Stimulated activated CD4-positive, alpha-beta T cell treated with anti-CD3 and anti-CD28 coated beads, Interleukin-15, amount 100 ng/mL, for 1 hour (primary cell): ENCODE measurements around the gene MSH2.
"Not testable (repeated sequence)": the region's sequence is repeated elsewhere in the genome, so short reads cannot be mapped to it uniquely, and the experiment has no call there.

ENCODE experiments used
- DNase-seq, 2 donors: peaks; one replicate each; pipeline ENCODE4 v3.0.0-alpha.2; 2020; ENCODE audit warnings: low read depth in 1 of 2, low spot score in 1 of 2

Gene MSH2

DNA sequence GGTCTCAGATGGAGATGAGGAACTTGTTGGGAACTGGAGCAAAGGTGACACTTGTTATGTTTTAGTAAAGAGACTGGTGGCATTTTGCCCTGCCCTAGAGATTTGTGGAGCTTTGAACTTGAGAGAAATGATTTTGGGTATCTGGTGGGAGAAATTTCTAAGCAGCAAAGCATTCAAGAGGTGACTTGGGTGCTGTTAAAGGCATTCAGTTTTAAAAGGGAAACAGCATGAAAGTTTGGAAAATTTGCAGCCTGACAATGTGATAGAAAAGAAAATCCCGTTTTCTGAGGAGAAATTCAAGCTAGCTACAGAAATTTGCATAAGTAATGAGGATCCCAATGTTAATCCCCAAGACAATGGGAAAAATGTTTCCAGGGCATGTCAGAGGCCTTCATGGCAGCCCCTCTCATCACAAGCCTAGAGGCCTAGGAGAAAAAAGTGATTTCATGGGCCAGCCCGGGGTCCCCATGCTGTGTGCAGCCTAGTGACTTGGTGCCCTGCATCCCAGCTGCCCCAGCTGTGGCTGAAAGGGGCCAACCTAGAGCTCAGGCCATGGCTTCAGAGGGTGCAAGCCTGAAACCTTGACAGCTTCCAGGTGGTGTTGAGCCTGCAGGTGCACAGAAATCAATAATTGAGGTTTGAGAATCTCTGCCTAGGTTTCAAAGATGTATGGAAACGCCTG, 3.8 kb downstream of the MSH2 start:
- not testable (repeated sequence) for DNase-seq

DNA sequence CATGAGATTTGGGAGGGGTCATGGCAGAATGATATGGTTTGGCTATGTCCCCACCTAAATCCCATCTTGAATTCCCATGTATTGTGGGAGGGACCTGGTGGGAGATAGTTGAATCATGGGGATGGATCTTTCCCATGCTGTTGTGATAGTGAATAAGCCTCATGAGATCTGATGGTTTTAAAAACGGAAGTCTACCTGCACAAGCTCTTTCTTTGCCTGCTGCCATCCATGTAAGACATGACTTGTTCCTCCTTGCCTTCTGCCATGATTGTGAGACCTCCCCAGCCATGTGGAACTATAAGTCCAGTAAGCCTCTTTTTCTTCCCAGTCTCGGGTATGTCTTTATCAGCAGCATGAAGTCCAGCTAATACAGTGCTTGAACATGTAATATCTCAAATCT, 5.0 kb downstream of the MSH2 start:
- not testable (repeated sequence) for DNase-seq

DNA sequence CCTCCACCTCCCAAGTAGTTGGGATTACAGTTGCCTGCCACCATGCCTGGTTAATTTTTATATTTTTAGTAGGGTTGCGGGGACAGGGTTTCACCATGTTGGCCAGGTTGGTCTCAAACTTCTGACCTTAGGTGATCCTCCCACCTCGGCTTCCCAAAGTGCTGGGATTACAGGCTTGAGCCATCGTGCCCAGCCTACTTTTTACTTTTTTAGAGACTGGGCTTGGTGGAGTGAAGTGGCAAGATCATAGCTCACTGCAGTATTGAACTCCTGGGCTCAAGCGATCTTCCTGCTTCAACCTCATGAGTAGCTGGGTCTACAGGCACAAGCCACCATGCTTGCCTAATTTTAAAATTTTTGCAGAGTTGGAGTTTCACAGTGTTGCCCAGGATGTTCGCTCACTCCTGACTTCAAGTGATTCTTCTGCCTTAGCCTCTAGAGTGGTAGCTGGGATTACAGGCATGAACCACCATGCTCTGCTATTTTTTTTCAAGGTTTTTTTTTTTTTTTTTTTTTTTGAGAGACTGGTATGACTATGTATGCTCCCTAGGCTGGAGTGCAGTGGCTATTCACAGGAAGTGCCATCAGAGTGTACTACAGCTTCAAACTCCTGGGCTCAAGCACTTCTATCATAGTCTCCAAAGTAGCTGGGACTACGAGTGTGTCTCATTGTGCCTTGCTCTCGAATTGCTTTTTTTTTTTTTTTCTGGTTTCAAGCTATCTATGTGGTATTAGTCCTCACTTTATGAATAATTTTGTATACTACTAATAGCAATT, 11.9 kb downstream of the MSH2 start:
- DNase-seq = no peak

DNA sequence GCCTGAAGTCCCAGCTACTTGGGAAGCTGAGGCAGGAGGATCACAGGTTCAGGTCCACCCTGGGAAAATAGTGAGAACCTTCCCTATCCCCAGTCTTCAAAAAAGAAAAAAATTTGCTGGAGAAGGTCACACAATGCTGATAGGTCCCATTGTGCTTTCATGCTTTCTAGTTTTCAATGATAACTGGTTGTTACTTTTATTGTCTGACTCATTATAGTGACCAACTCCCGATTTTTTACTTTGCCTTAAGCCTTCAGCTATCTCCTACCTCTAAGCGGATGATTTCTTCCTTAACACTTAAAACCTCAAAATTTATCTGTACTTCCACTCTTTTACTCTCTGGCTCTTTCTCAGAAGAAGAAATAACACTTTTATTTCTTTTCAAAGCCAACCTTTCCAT, 17.3 kb downstream of the MSH2 start:
- no peak for DNase-seq

GRCh38 chr2:47420683-47421082, 17.7 kb downstream of the MSH2 start:
- not testable (repeated sequence) for DNase-seq

GRCh38 chr2:47422016-47422415, 19.1 kb downstream of the MSH2 start:
- DNase-seq = no peak

DNA sequence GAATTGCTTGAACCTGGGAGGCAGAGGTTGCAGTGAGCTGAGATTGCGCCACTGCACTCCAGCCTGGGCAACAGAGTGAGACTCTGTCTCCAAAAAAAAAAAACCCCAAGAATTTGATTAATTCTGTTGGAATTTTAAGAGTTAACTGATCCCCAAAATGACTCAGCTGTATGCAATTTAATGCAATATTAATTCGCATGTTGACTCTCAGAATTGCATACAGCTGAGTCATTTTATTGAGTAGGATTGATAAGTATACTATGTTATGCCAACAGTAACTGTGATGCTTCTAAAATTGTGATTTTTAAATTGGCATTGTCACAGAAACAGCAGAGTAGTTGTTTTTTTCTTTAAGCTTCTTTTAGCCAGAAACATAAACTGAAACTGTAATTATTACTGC, 19.6 kb downstream of the MSH2 start:
- no peak for DNase-seq

DNA sequence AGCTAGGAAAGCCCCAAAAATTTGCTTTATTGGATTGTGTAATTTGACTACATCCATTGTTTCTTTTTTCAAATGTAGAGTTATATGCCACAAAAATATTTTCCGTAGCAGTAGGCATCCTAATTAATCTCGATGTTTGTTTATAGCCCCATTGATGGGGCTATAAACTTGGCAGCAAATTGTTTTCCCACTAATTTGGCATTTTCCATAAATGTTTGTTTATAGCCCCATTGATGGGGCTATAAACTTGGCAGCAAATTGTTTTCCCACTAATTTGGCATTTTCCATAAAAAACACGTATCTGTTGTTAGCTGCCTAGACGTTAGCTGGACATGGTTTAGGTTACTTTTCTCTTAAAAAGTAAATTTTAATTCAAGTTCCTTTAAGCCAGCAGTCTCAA, 23.8 kb downstream of the MSH2 start:
- no peak for DNase-seq

- no peak for DNase-seq
Observed at GRCh38 chr2:47429795-47430194, 26.8 kb downstream of the MSH2 start.

DNA sequence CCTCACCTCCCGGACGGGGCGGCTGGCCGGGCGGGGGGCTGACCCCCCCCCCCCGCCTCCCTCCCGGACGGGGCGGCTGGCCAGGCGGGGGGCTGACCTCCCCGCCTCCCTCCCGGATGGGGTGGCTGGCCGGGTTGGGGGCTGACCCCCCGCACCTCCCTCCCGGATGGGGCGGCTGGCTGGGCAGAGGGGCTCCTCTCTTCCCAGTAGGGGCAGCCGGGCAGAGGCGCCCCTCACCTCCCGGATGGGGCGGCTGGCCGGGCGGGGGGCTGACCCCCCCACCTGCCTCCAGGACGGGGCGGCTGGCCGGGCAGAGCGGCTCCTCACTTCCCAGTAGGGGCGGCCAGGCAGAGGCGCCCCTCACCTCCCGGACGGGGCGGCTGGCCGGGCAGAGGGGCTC, 30.1 kb downstream of the MSH2 start:
- not testable (repeated sequence) for DNase-seq

DNA sequence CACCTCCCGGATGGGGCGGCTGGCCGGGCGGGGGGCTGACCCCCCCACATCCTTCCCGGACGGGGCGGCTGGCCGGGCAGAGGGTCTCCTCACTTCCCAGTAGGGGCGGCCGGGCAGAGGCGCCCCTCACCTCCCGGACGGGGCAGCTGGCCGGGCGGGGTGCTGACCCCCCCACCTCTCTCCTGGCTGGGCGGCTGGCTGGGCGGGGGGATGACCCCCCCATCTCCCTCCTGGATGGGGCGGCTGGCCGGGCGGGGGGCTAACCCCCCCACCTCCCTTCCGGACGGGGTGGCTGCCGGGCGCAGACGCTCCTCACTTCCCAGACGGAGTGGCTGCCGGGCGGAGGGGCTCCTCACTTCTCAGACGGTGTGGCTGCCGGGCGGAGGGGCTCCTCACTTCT, 30.5 kb downstream of the MSH2 start:
- DNase-seq = not testable (repeated sequence)

DNA sequence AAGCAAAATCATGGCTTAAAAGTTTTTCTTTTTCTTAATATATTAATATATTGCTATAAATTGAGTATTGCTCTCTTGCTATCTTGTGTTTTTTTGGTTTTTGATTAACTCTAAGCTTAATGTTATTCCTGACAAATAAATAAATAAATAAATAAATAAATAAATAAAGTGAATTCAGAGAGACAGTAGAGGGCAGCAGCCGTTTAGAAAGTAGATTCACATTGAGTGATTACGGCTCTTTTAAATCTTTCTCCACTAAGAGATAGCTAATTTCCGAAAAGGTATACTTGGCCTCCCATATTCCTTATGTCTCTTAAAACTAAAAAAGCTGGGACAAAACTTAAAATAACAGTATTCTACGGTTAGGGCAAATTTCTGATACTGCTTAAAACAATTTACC, 34.3 kb downstream of the MSH2 start:
- no peak for DNase-seq

- no peak for DNase-seq
Observed at GRCh38 chr2:47438106-47438505, 35.1 kb downstream of the MSH2 start.

GRCh38 chr2:47438783-47439182, 35.8 kb downstream of the MSH2 start:
- no peak for DNase-seq

- no peak for DNase-seq
Observed at GRCh38 chr2:47451790-47452189, 48.8 kb downstream of the MSH2 start.

DNA sequence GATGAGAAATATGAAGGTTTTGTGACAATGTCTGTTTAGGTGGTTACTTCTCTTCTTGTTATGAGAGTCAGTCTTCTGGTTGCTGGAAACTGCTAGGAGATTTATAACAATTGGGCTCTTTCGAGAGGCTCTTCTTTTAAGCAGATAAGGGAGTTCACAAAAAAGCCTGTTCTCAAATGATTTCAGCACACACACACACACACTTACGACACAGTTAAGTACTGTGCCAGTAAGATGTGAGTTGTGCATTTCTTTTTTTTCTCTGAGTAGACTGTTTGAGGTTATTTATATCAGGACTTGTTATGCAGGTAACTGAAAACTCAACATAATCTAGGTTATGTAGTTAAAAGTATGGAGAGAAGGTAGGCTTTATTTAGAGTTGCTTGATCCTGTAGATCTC, 49.8 kb downstream of the MSH2 start:
- no peak for DNase-seq

DNA sequence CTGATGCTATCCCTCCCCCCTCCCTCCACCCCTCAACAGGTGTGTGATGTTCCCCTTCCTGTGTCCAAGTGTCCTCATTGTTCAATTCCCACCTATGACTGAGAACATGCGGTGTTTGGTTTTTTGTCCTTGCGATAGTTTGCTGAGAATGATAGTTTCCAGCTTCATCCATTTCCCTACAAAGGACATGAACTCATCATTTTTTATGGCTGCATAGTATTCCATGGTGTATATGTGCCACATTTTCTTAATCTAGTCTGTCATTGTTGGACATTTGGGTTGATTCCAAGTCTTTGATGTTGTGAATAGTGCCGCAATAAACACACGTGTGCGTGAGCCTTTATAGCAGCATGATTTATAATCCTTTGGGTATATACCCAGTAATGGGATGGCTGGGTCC, 51.9 kb downstream of the MSH2 start:
- DNase-seq = not testable (repeated sequence)

GRCh38 chr2:47455411-47455810, 52.5 kb downstream of the MSH2 start:
- DNase-seq = no peak

- no peak for DNase-seq
Observed at GRCh38 chr2:47456851-47457250, 53.9 kb downstream of the MSH2 start.

DNA sequence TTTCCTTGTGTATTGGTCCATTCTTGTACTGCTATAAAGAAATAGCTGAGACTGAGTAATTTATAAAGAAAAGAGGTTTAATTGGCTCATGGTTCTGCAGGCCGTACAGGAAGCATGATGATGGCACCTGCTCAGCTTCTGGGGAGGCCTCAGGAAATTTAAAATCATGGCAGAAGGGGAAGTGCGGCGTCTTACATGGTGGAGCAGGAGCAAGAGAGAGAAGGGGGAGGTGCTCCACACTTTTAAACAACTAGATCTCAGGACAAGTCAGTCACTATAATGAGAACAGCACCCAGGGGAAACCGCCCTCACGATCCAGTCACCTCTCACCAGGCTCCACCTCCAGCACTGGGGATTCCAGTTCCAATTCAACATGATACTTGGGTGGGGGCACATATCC, 54.3 kb downstream of the MSH2 start:
- DNase-seq = no peak

DNA sequence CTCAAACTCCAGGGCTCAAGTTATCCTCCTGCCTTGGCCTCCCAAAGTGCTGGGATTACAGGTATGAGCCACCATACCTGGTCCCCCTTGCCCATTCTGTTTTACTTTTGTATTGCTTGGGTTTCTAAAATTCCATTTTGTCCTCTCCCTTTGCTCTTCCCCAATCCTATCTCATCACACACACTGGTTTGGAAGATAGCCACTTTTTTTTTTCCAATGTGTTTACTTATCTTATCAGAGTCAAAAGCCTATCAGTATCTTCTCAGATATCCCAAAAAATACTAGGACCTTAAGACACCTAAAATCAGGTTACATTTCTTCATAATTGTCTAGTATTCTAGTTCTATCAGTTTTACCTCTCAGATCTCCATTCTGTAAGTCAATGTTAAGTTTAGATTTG, 56.1 kb downstream of the MSH2 start:
- no peak for DNase-seq

- DNase-seq = no peak
Observed at GRCh38 chr2:47460766-47461165, 57.8 kb downstream of the MSH2 start.
